Loucy (cell line): Measurements from ENCODE around the gene ERVW-1.
"Not testable (repeated sequence)": the region's sequence is repeated elsewhere in the genome, so short reads cannot be mapped to it uniquely, and the experiment has no call there.

ENCODE experiments used
- H2AFZ ChIP-seq: fragments of 200-600 bp; sonication (generic); 2 replicates; pipeline ENCODE4 v1.6.0; 2016; ENCODE audit warnings: antibody characterized with exemption, mild to moderate bottlenecking, low read length, moderate library complexity
- H3F3A ChIP-seq: fragments of 200-600 bp; 2 replicates; pipeline ENCODE4 v1.6.0; 2016; ENCODE audit warnings: antibody characterized with exemption, low read depth, mild to moderate bottlenecking
- H3K27me3 ChIP-seq: fragments of 200-600 bp; sonication (generic); 2 replicates; pipeline ENCODE4 v1.6.1; 2014; ENCODE audit warnings: low read length, mild to moderate bottlenecking; ENCODE audit not compliant: insufficient read depth, poor library complexity, severe bottlenecking
- H3K36me3 ChIP-seq: fragments of 200-600 bp; sonication (generic); 2 replicates; pipeline ENCODE4 v1.6.1; 2016; ENCODE audit warnings: low read length; ENCODE audit not compliant: insufficient read depth
- H3K4me1 ChIP-seq: fragments of 200-600 bp; sonication (generic); 2 replicates; pipeline ENCODE4 v1.5.1; 2014; ENCODE audit warnings: low read length, mild to moderate bottlenecking; ENCODE audit not compliant: insufficient read depth, poor library complexity, severe bottlenecking
- H3K4me2 ChIP-seq: fragments of 200-600 bp; sonication (generic); 2 replicates; pipeline ENCODE4 v1.6.0; 2014; ENCODE audit warnings: antibody characterized with exemption, low read length, low read depth, mild to moderate bottlenecking; ENCODE audit not compliant: poor library complexity, severe bottlenecking
- H3K4me3 ChIP-seq: fragments of 200-600 bp; sonication (generic); 2 replicates; pipeline ENCODE4 v1.5.1; 2014; ENCODE audit warnings: low read length, mild to moderate bottlenecking, mixed read lengths; ENCODE audit not compliant: poor library complexity, severe bottlenecking
- H3K79me2 ChIP-seq: fragments of 200-600 bp; sonication (generic); 2 replicates; pipeline ENCODE4 v1.6.1; 2014; ENCODE audit warnings: low read length; ENCODE audit not compliant: insufficient read depth
- H3K9ac ChIP-seq: fragments of 200-600 bp; sonication (generic); 2 replicates; pipeline ENCODE4 v1.6.0; 2014; ENCODE audit warnings: mild to moderate bottlenecking, low read depth, low read length, moderate library complexity; ENCODE audit not compliant: poor library complexity, severe bottlenecking
- H3K9me2 ChIP-seq: fragments of 200-600 bp; sonication (generic); replicated peaks from 2 replicates; pipeline ENCODE4 v1.6.1; 2016; ENCODE audit warnings: low read depth, low read length, mixed read lengths
- H3K9me3 ChIP-seq: fragments of 200-600 bp; sonication (generic); 2 replicates; pipeline ENCODE4 v1.6.1; 2014; ENCODE audit warnings: mild to moderate bottlenecking, antibody characterized with exemption, low read length, low read depth; ENCODE audit not compliant: insufficient read depth
- H4K20me1 ChIP-seq: fragments of 200-600 bp; sonication (generic); 2 replicates; pipeline ENCODE4 v1.6.0; 2014; ENCODE audit warnings: antibody characterized with exemption, low read length, mild to moderate bottlenecking; ENCODE audit not compliant: insufficient read depth, poor library complexity, severe bottlenecking
- EZH2phosphoT487 ChIP-seq: fragments of 200-600 bp; IDR thresholded peaks from 2 replicates; pipeline ENCODE4 v1.6.1; 2018; ENCODE audit warnings: antibody characterized with exemption, mild to moderate bottlenecking, moderate library complexity, borderline replicate concordance
- TF ChIP-seq, protein P1 (sequence below): fragments of 200-600 bp; sonication (generic); conservative IDR thresholded peaks from 2 replicates; pipeline ENCODE4 v1.5.1; 2014; ENCODE audit warnings: mild to moderate bottlenecking, antibody characterized with exemption, low read length

ERVW-1 gene

DNA sequence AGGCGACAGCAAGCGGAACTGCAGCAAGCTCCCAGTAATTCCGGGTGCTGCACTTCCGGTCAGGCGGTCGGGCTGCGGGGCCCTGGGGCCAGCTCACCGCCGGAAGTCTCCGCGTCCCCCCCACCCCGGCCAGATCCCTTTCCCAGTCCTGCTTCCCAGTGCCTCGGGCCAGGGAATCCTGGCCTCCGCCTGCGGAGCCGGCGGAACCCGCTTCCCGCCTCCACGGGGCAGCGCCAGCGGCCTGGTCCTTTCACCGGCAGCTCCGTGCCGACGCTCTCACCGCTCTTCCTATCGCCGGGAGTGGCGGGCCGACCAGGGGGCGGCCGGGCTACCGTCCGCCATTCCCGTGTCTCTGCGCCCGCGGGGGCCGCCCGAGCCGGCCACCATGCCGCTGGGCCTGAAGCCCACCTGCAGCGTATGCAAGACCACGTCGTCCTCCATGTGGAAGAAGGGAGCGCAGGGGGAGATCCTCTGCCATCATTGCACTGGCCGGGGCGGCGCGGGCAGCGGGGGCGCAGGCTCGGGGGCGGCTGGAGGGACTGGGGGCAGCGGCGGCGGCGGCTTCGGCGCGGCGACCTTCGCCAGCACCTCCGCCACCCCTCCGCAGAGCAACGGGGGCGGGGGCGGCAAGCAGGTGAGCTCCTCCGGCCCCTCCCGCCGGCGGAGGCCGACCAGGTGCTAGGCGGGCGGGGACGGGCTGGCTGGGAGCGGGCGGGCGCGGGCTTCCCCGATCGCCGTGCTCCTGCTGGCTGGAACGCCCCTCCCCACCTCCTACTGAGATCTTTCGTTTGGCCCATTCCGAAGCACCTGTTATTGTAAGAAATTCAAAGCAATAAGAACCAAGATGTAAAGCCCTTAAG is 30.2 kb downstream of the ERVW-1 start, which contains the start of gene GATAD1:
TSS of gene GATAD1 (plus strand) at position 138 of the 860 bp plus-strand sequence. CDS start at position 386, 248 bp downstream.
- H3K79me2 ChIP-seq = peaks cover 29% of the 10 kb centered on the region
- H3K4me2 ChIP-seq = peak within 1 kb of the TSS; percentile 84
- peak within 1 kb of the TSS; percentile 94 for H3K9ac ChIP-seq
- no peaks in the 10 kb centered on the region for H3F3A ChIP-seq
- H3K4me3 ChIP-seq = peak within 1 kb of the TSS; percentile 84
- H2AFZ ChIP-seq = peak within 1 kb of the TSS; percentile 99
- H3K9me3 ChIP-seq = no peaks in the 10 kb centered on the region
- TF ChIP-seq EZH2phosphoT487 = no peak
- TF ChIP-seq, protein P1, sequence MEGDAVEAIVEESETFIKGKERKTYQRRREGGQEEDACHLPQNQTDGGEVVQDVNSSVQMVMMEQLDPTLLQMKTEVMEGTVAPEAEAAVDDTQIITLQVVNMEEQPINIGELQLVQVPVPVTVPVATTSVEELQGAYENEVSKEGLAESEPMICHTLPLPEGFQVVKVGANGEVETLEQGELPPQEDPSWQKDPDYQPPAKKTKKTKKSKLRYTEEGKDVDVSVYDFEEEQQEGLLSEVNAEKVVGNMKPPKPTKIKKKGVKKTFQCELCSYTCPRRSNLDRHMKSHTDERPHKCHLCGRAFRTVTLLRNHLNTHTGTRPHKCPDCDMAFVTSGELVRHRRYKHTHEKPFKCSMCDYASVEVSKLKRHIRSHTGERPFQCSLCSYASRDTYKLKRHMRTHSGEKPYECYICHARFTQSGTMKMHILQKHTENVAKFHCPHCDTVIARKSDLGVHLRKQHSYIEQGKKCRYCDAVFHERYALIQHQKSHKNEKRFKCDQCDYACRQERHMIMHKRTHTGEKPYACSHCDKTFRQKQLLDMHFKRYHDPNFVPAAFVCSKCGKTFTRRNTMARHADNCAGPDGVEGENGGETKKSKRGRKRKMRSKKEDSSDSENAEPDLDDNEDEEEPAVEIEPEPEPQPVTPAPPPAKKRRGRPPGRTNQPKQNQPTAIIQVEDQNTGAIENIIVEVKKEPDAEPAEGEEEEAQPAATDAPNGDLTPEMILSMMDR = peak; percentile 87
- H3K36me3 ChIP-seq = peaks cover 4% of the 10 kb centered on the region; the same call in 1 of the 2 replicates
- no peaks in the 10 kb centered on the region for H3K27me3 ChIP-seq
- peaks cover 4% of the 10 kb centered on the region for H4K20me1 ChIP-seq
- H3K9me2 ChIP-seq = no peaks in the 10 kb centered on the region
- peaks cover 15% of the 10 kb centered on the region for H3K4me1 ChIP-seq

- peaks cover 4% of the 10 kb centered on the region for H4K20me1 ChIP-seq
- no peaks in the 10 kb centered on the region for H3K27me3 ChIP-seq
- peaks cover 28% of the 10 kb centered on the region for H3K79me2 ChIP-seq
- peaks cover 15% of the 10 kb centered on the region for H3K4me1 ChIP-seq
- H2AFZ ChIP-seq = peak overlapping the region; percentile 99
- H3K9me3 ChIP-seq = no peaks in the 10 kb centered on the region
- H3F3A ChIP-seq = no peaks in the 10 kb centered on the region
- H3K9me2 ChIP-seq = no peaks in the 10 kb centered on the region
- peak overlapping the region; percentile 94 for H3K9ac ChIP-seq
- peak overlapping the region; percentile 84 for H3K4me3 ChIP-seq
- peak overlapping the region; percentile 40 for H3K4me2 ChIP-seq
- no peaks in the 10 kb centered on the region; the same call in 1 of the 2 replicates for H3K36me3 ChIP-seq
- TF ChIP-seq EZH2phosphoT487 = no peak
- TF ChIP-seq, protein P1 = no peak
Observed at GRCh38 chr7:92446869-92447344, 30.8 kb downstream of the ERVW-1 start.

DNA sequence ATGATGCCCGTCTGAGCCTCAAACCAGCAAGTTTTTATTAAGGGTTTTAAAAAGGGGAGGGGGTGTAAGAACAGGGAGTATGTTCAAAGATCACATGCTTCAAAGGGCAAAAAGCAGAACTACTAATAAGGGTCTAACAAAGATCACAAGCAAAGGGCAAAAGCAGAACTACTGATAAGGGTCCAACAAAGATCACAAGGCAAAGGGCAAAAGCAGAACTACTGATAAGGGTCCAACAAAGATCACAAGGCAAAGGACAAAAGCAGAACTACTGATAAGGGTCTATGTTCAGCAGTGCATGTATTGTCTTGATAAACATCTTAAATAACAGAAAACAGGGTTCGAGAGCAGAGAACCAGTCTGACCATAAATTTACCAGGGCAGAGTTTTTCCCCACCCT is 35.0 kb downstream of the ERVW-1 start:
- H2AFZ ChIP-seq, H3K9me2 ChIP-seq: not testable (repeated sequence)

More for the DNA sequence above, 35.0 kb downstream of the ERVW-1 start:
- H4K20me1 ChIP-seq, H3K9me3 ChIP-seq, H3K27me3 ChIP-seq, H3F3A ChIP-seq, H3K4me1 ChIP-seq, H3K79me2 ChIP-seq, H3K4me3 ChIP-seq, H3K9ac ChIP-seq, H3K36me3 ChIP-seq, H3K4me2 ChIP-seq: not testable (repeated sequence)
